NCI-H2171 (cell line): ENCODE results near the gene MYO5B.
A peak's percentile ranks its signal among the peaks of the same experiment; 100 is the strongest.
"Not testable (repeated sequence)": the region's sequence is repeated elsewhere in the genome, so short reads cannot be mapped to it uniquely, and the experiment has no call there.

Source experiments
- DNase-seq: peaks from one replicate; lab custom pipeline; 2025; lab: John Stamatoyannopoulos, UW

The MYO5B gene

GRCh38 chr18:49920731-49921130 lies 274.2 kb downstream of the MYO5B start:
- DNase-seq, result no peak

- no peak for DNase-seq
Measured at GRCh38 chr18:49917742-49918141, 277.2 kb downstream of the MYO5B start.

- no peak for DNase-seq
Measured at GRCh38 chr18:49915352-49915751, 279.6 kb downstream of the MYO5B start.

GRCh38 chr18:49913221-49913620 lies 281.7 kb downstream of the MYO5B start:
- no peak for DNase-seq

GRCh38 chr18:49911427-49911826 lies 283.5 kb downstream of the MYO5B start:
- DNase-seq, result no peak

- no peak for DNase-seq
Measured at GRCh38 chr18:49910986-49911385, 284.0 kb downstream of the MYO5B start.

- DNase-seq, result no peak
Measured at GRCh38 chr18:49910019-49910418, 284.9 kb downstream of the MYO5B start.

- peak; percentile 11 for DNase-seq
Measured at GRCh38 chr18:49907346-49907929, 287.5 kb downstream of the MYO5B start.

GRCh38 chr18:49905771-49906170 lies 289.2 kb downstream of the MYO5B start:
- no peak for DNase-seq

- DNase-seq, result no peak
Measured at GRCh38 chr18:49904871-49905555, 289.9 kb downstream of the MYO5B start.

GRCh38 chr18:49901862-49902340 lies 293.0 kb downstream of the MYO5B start:
- no peak for DNase-seq

- DNase-seq, result peak; percentile 13
Measured at GRCh38 chr18:49899657-49900330, 295.2 kb downstream of the MYO5B start.

- DNase-seq, result no peak
Measured at GRCh38 chr18:49898421-49898820, 296.5 kb downstream of the MYO5B start.

GRCh38 chr18:49894517-49895226 lies 300.3 kb downstream of the MYO5B start:
- no peak for DNase-seq

- no peak for DNase-seq
Measured at GRCh38 chr18:49893036-49893435, 301.9 kb downstream of the MYO5B start.

- DNase-seq, result no peak
Measured at GRCh38 chr18:49892148-49892924, 302.6 kb downstream of the MYO5B start.

- DNase-seq, result peak; percentile 64
Measured at GRCh38 chr18:49890041-49890440, 304.9 kb downstream of the MYO5B start.

GRCh38 chr18:49889552-49889951 lies 305.4 kb downstream of the MYO5B start:
- not testable (repeated sequence) for DNase-seq

- DNase-seq, result no peak
Measured at GRCh38 chr18:49886891-49887764, 307.8 kb downstream of the MYO5B start.

GRCh38 chr18:49884959-49885358 lies 310.0 kb downstream of the MYO5B start:
- DNase-seq, result no peak

- no peak for DNase-seq
Measured at GRCh38 chr18:49884465-49884864, 310.5 kb downstream of the MYO5B start.
